ENCODE measurements around the gene UBE2O. TPM values are rescaled to one million over a fixed set of nuclear protein-coding genes. Genes with fewer than 3 reads are reported as not detected.
A peak's percentile ranks its signal among the peaks of the same experiment; 100 is the strongest.

The UBE2O gene
- total RNA-seq, 1 experiment from 2014 or later = 64.7 TPM

- ATAC-seq = no peak
- BruUV-seq (replicated peaks) = TSS peak; percentile 19
- Histone ChIP-seq H3F3A (ENCODE audit: low read length, unreplicated experiment) (peaks cover 23% of the 10 kb centered on the region), H3K27ac (ENCODE audit: low read length) (peak overlapping the region; percentile 42; the same call in 1 of the 2 replicates), H3K4me3 (ENCODE audit: low read length) (no peak overlapping the region), H2AFZ (ENCODE audit: low read length) (no peak overlapping the region), H3K9me3 (ENCODE audit: low read length) (no peaks in the 10 kb centered on the region), H3K36me3 (ENCODE audit: low read depth, low read length) (peaks cover 81% of the 10 kb centered on the region), H4K20me1 (ENCODE audit: low read length) (peaks cover 3% of the 10 kb centered on the region; the same call in 1 of the 2 replicates), H3K79me2 (ENCODE audit: low read length) (no peaks in the 10 kb centered on the region), H3K4me1 (ENCODE audit: insufficient read depth, low read length) (peaks cover 33% of the 10 kb centered on the region), H3K27me3 (ENCODE audit: low read length) (no peaks in the 10 kb centered on the region), H3K9ac (ENCODE audit: low read length) (no peak overlapping the region), H3K9me2 (replicated peaks; ENCODE audit: low read length) (no peaks in the 10 kb centered on the region), H3K4me2 (ENCODE audit: low read length) (no peak overlapping the region)
- no peak for TF ChIP-seq EZH2 (IDR thresholded peaks at IDR 0.05; ENCODE audit: low read length, unreplicated experiment)
- TF ChIP-seq, protein P1, sequence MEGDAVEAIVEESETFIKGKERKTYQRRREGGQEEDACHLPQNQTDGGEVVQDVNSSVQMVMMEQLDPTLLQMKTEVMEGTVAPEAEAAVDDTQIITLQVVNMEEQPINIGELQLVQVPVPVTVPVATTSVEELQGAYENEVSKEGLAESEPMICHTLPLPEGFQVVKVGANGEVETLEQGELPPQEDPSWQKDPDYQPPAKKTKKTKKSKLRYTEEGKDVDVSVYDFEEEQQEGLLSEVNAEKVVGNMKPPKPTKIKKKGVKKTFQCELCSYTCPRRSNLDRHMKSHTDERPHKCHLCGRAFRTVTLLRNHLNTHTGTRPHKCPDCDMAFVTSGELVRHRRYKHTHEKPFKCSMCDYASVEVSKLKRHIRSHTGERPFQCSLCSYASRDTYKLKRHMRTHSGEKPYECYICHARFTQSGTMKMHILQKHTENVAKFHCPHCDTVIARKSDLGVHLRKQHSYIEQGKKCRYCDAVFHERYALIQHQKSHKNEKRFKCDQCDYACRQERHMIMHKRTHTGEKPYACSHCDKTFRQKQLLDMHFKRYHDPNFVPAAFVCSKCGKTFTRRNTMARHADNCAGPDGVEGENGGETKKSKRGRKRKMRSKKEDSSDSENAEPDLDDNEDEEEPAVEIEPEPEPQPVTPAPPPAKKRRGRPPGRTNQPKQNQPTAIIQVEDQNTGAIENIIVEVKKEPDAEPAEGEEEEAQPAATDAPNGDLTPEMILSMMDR (conservative IDR thresholded peaks at IDR 0.05; ENCODE audit: low read depth, low read length) = no peak
- TF ChIP-seq EZH2phosphoT487 (IDR thresholded peaks at IDR 0.05; ENCODE audit: borderline replicate concordance, low read length) = no peak
- ChIA-PET POLR2A (ENCODE audit: unreplicated experiment) (interaction anchor here (0.5 kb wide), 1 partner anchor 54 kb away, joined by 3 read pairs; the partner anchor contains the start of gene UBE2O), CTCF (interaction anchor here (0.6 to 2.7 kb wide), 5 partner anchors 14 to 96 kb away, joined by 7 to 78 read pairs (median 16); no protein-coding TSS in a partner anchor)
- intact Hi-C loops (cut with micrococcal nuclease) = no loop called here
- no peak for DNase-seq
Measured at GRCh38 chr17:76399175-76400172, 53.5 kb downstream of the UBE2O start.

GRCh38 chr17:76398523-76399174 lies 54.3 kb downstream of the UBE2O start:
- ATAC-seq (peak; percentile 43), DNase-seq (peak; percentile 41)
- no peak overlapping the region for H2AFZ ChIP-seq (ENCODE audit: low read length)
- H3F3A ChIP-seq (ENCODE audit: low read length, unreplicated experiment) = peaks cover 25% of the 10 kb centered on the region
- POLR2A ChIA-PET (ENCODE audit: unreplicated experiment) = interaction anchor here (0.5 to 1.0 kb wide), 2 partner anchors 33 to 54 kb away, joined by 3 to 20 read pairs; partner anchors contain the start of gene UBE2O
- H3K9me3 ChIP-seq (ENCODE audit: low read length) = no peaks in the 10 kb centered on the region
- intact Hi-C loops (cut with micrococcal nuclease) = loop anchor here (1.0 kb wide), 4 partner anchors 13 to 95 kb away; no protein-coding TSS in a partner anchor
- no peaks in the 10 kb centered on the region for H3K9me2 ChIP-seq (replicated peaks; ENCODE audit: low read length)
- peak overlapping the region; percentile 42 for H3K27ac ChIP-seq (ENCODE audit: low read length)
- CTCF ChIA-PET = interaction anchor here (0.5 to 2.7 kb wide), 11 partner anchors 13 to 118 kb away, joined by 3 to 78 read pairs (median 7); no protein-coding TSS in a partner anchor
- H3K4me2 ChIP-seq (ENCODE audit: low read length) = no peak overlapping the region
- TF ChIP-seq EZH2 (IDR thresholded peaks at IDR 0.05; ENCODE audit: low read length, unreplicated experiment) (no peak), EZH2phosphoT487 (IDR thresholded peaks at IDR 0.05; ENCODE audit: borderline replicate concordance, low read length) (no peak)
- TF ChIP-seq, protein P1 (conservative IDR thresholded peaks at IDR 0.05; ENCODE audit: low read depth, low read length) = no peak
- no peaks in the 10 kb centered on the region for H3K27me3 ChIP-seq (ENCODE audit: low read length)
- H3K4me3 ChIP-seq (ENCODE audit: low read length) = no peak overlapping the region
- no peak overlapping the region for H3K9ac ChIP-seq (ENCODE audit: low read length)
- peaks cover 3% of the 10 kb centered on the region; the same call in 1 of the 2 replicates for H4K20me1 ChIP-seq (ENCODE audit: low read length)
- peaks cover 41% of the 10 kb centered on the region for H3K4me1 ChIP-seq (ENCODE audit: insufficient read depth, low read length)
- no peaks in the 10 kb centered on the region for H3K79me2 ChIP-seq (ENCODE audit: low read length)
- no TSS peak for BruUV-seq (replicated peaks)
- peaks cover 75% of the 10 kb centered on the region for H3K36me3 ChIP-seq (ENCODE audit: low read depth, low read length)

Measured in PC-3 (cell line).